SK-N-MC (cell line): ENCODE data around the gene CRAMP1.

Experiments
- EZH2 ChIP-seq: fragments of 200-600 bp; sonication (generic); IDR thresholded peaks from one replicate; pipeline ENCODE4 v1.6.1; 2017; ENCODE audit warnings: antibody characterized with exemption
- POLR2AphosphoS5 ChIP-seq: IDR thresholded peaks from 2 replicates; pipeline ENCODE4 v1.6.1; 2012; ENCODE audit warnings: mild to moderate bottlenecking, low read depth, low read length, borderline replicate concordance

- TF ChIP-seq EZH2: no peak
- TF ChIP-seq POLR2AphosphoS5: no peak
Measured at GRCh38 chr16:1575578-1575977, 36.6 kb upstream of the CRAMP1 start.
